Heart right ventricle (tissue), 16 donors: Measurements from ENCODE around the gene ATP5F1C. TPM values are rescaled to one million over a fixed set of nuclear protein-coding genes. Genes with fewer than 3 reads are reported as not detected.

ENCODE experiments used
- ATAC-seq, 8 donors: fragments of 200-7000 bp; cut with Tn5 transposase; one replicate each; pipeline ENCODE4 v1.9.1; 2020; ENCODE audit warnings: mild to moderate bottlenecking in 8 of 8, moderate library complexity in 8 of 8, moderate number of reproducible peaks in 1 of 8
- DNase-seq, 2 donors: peaks; one replicate each; pipeline ENCODE4 v3.0.0-alpha.2; 2020
- H3K27ac ChIP-seq, 10 donors: fragments of 200-600 bp; sonication (generic) in 2 of 10; one replicate each; pipeline versions ENCODE4 v1.5.0 to v1.8.0; 2020 to 2022; ENCODE audit warnings: mild to moderate bottlenecking in 3 of 10
- H3K27me3 ChIP-seq, 7 donors: fragments of 200-600 bp; one replicate each; pipeline ENCODE4 v1.8.0; 2021 to 2022; ENCODE audit warnings: mild to moderate bottlenecking in 2 of 7
- H3K36me3 ChIP-seq, 9 donors: fragments of 200-600 bp; sonication (generic) in 1 of 9; one replicate each; pipeline versions ENCODE4 v1.5.0 to v1.8.0; 2020 to 2022; ENCODE audit warnings: mild to moderate bottlenecking in 2 of 9
- H3K4me1 ChIP-seq, 9 donors: fragments of 200-600 bp; sonication (generic) in 1 of 9; one replicate each; pipeline versions ENCODE4 v1.5.0 to v1.8.0; 2020 to 2022; ENCODE audit warnings: mild to moderate bottlenecking in 4 of 9
- H3K4me3 ChIP-seq, 10 donors: fragments of 200-600 bp; sonication (generic) in 2 of 10; one replicate each; pipeline versions ENCODE4 v1.5.0 to v1.8.0; 2020 to 2022; ENCODE audit warnings: mild to moderate bottlenecking in 7 of 10, moderate library complexity in 2 of 10
- H3K9me3 ChIP-seq, 11 donors: fragments of 200-600 bp in 10 of 11; sonication (generic) in 2 of 11; one replicate each; pipeline versions ENCODE4 v1.5.0 to v1.8.0; 2013 to 2022; ENCODE audit warnings: mild to moderate bottlenecking in 2 of 11, control low read depth in 1 of 11, moderate library complexity in 1 of 11
- WGBS, 2 donors: extraction: QIAGEN DNeasy Blood & Tissue Kit; methylation state at CpG; one replicate each; pipeline ENCODE4 v1.1.7; 2013; ENCODE audit warnings: inconsistent platforms in 1 of 2; 5-methylcytosine and 5-hydroxymethylcytosine counted together
- intact Hi-C, 10 donors: fragments of 100-400 bp; cut with DNase I; formaldehyde crosslinking; loops; one replicate each; pipeline versions ENCODE4 v1.11.1 to v1.14.2; 2022
- polyA plus RNA-seq, 2 donors: library from polyadenylated mRNA; stranded (reverse); fragments of 200-250 nt; gene quantifications; one replicate each; pipeline ENCODE4 v1.2.3, GENCODE V29; 2013
- total RNA-seq, 10 donors: library from RNA; stranded (reverse); fragmentation: NEBNext Ultra II Directional in 3 of 10; extraction: Animal tissue kit (Norgen Biotek cat#: 25700) in 3 of 10; gene quantifications; one replicate each; pipeline versions ENCODE4 v1.2.1 to v1.2.4, GENCODE V29; 2021 to 2023
- TF ChIP-seq, protein P1 (sequence below), 9 donors: fragments of 200-600 bp; sonication (generic) in 2 of 9; IDR thresholded peaks; one replicate each; pipeline versions ENCODE4 v1.5.0 to v1.8.0; 2021 to 2022; ENCODE audit warnings: antibody characterized with exemption in 9 of 9, mild to moderate bottlenecking in 5 of 9, moderate library complexity in 1 of 9
- donor health status: Arrhythmogenic right ventricular cardiomyopathy.
- donor health status: ischemic (EF 13 %, LVEDD 7.1; RV severe dilation, severe dysfunction).
- donor health status: healthy with polysubstance abuse.
- donor health status: DM: no; HTN: yes; CAD: no.
- donor health status: DM: no; HTN: no; CAD: no.
- donor health status: ischemic (EF 25% LVEDD 6.9; RV normal size, moderate dysfunction).
- donor health status: ischemic (EF 25% LVEDD 5.7; RV mildly dilated, moderate dysfunction).
- donor health status: healthy.
- donor health status: DM: yes; HTN: yes; CAD: no.
- donor health status: Ischemic cardiomyopathy.
- donor health status: ischemic (EF 35%, LVEDD 5.7; RV mildly dilated, moderate dysfunction).
- donor health status: nonischemic (EF 11% LVEDD 7.7; RV severe dilation, severe dysfunction).
- donor health status: DM: yes; HTN: yes; CAD: no.
- donor health status: PGD.
- donor health status: ischemic (EF 29% LVEDD 5.4; RV normal size, mild dysfunction).
- donor health status: nonischemic (EF 23%, LVEDD 6.1; RV moderate dilation, normal function).

Gene ATP5F1C
- total and polyA plus RNA-seq, 12 donors, result 561 to 1,131 (median 770) TPM

DNA sequence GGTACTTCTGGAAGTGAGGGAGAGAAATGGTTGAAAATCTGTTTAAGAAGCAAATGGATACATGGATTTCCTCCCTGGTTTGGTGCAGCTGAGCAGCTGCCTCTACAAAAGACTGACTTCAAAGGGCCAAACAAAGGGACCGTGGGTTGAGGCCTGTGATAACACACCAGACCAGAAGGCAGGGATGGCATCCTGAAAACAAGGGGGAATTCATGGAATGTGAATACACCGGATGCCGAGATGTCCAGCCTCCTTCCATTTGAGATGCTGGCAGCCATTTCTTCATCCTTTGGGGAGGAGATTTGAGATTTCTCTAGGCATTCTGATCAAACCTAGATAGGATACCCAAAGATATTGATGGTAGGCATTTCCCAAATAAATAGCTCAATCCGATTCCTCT lies 67.2 kb downstream of the ATP5F1C start:
- H3K36me3 ChIP-seq, result no peaks in the 10 kb centered on the region
- peaks cover 0 to 23% (median 9%) of the 10 kb centered on the region in 9 donors for H3K4me1 ChIP-seq
- TF ChIP-seq, protein P1, sequence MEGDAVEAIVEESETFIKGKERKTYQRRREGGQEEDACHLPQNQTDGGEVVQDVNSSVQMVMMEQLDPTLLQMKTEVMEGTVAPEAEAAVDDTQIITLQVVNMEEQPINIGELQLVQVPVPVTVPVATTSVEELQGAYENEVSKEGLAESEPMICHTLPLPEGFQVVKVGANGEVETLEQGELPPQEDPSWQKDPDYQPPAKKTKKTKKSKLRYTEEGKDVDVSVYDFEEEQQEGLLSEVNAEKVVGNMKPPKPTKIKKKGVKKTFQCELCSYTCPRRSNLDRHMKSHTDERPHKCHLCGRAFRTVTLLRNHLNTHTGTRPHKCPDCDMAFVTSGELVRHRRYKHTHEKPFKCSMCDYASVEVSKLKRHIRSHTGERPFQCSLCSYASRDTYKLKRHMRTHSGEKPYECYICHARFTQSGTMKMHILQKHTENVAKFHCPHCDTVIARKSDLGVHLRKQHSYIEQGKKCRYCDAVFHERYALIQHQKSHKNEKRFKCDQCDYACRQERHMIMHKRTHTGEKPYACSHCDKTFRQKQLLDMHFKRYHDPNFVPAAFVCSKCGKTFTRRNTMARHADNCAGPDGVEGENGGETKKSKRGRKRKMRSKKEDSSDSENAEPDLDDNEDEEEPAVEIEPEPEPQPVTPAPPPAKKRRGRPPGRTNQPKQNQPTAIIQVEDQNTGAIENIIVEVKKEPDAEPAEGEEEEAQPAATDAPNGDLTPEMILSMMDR (IDR thresholded peaks at IDR 0.05), result no peak
- H3K4me3 ChIP-seq, result no peak overlapping the region
- 81 to 88% methylated on average over 4 of the region's 4 CpGs for whole genome bisulfite sequencing, 2 donors
- H3K9me3 ChIP-seq, result peaks cover 0 to 9% (median 0%) of the 10 kb centered on the region in 11 donors
- intact Hi-C loops, result no loop called here
- no peak overlapping the region for H3K27ac ChIP-seq
- no peaks in the 10 kb centered on the region for H3K27me3 ChIP-seq
- ATAC-seq, result no peak
- DNase-seq, result no peak

DNA sequence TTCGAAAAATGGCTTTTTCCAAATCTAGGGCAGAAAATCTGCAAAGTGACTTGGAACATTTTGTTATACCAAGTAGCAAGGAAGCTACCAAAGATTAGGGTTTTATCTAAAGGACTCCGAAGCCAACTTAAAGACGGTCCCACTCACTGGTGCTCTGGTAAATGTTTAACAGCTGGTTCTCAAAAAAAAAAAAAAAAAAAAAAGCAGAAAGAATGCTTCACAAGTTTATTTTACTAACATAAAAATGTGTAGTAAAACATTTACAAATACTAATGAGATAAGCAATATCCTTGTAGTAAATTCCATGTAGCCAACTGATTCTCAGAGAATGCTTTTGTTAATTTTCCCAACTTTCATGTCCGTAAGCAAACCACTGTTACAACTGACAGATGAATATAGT lies 68.7 kb downstream of the ATP5F1C start:
- Histone ChIP-seq H3K27ac (no peak overlapping the region), H3K27me3 (no peaks in the 10 kb centered on the region), H3K9me3 (peaks cover 0 to 24% (median 7%) of the 10 kb centered on the region in 11 donors), H3K4me1 (peaks cover 0 to 23% (median 9%) of the 10 kb centered on the region in 9 donors), H3K36me3 (no peaks in the 10 kb centered on the region), H3K4me3 (no peak overlapping the region)
- DNase-seq (no peak), ATAC-seq (no peak)
- TF ChIP-seq, protein P1 (IDR thresholded peaks at IDR 0.05), result no peak
- 40 to 56% methylated on average over 4 of the region's 4 CpGs for WGBS, 2 donors
- intact Hi-C loops, result no loop called here

DNA sequence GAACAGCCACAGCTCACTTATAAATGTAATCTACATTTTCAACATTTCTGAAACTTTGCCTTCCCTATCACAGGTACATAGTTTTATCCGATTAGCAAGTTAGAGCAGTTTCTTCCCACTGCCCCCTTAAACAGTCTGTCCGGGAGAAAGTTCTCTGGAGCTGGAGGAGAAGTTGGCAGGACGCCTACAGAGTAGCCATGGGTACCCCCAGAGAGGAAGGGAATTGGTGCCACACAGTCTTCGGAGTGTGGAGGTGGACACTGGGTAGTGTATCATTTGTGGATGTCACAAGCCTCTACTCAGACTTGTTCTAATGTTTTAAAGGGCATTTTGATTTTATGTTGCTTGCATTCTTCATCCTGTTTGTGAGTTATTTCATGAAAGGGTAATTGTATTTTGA lies 69.3 kb downstream of the ATP5F1C start:
- Histone ChIP-seq H3K27me3 (no peaks in the 10 kb centered on the region), H3K4me3 (no peak overlapping the region), H3K4me1 (peaks cover 0 to 23% (median 9%) of the 10 kb centered on the region in 9 donors), H3K36me3 (no peaks in the 10 kb centered on the region), H3K9me3 (peaks cover 0 to 30% (median 13%) of the 10 kb centered on the region in 11 donors), H3K27ac (no peak overlapping the region)
- WGBS, 2 donors, result 50% methylated on average over 4 of the region's 4 CpGs
- ATAC-seq (no peak), DNase-seq (no peak)
- TF ChIP-seq, protein P1 (IDR thresholded peaks at IDR 0.05), result no peak
- intact Hi-C loops, result no loop called here

Other genes starting within 250 kb of the ATP5F1C start
- 10 to 100 TPM in 7 of 10 donors, 1 to 10 TPM in 3; 5.8 to 21.3 (median 13.6) TPM for gene ITIH5, start 121.2 kb upstream of the ATP5F1C start, total RNA-seq
- 1 to 10 TPM; 2.8 to 4.2 TPM for gene ITIH5, start 121.2 kb upstream of the ATP5F1C start, polyA plus RNA-seq
- gene ITIH2, start 84.9 kb upstream of the ATP5F1C start, total RNA-seq, result not detected
- gene ITIH2, start 84.9 kb upstream of the ATP5F1C start, polyA plus RNA-seq, result not detected
- 1 to 10 TPM; 5.4 to 8.5 (median 6.9) TPM for gene KIN, start 184 bp upstream of the ATP5F1C start, total RNA-seq
- 10 to 100 TPM in 1 of 2 donors, 1 to 10 TPM in 1; 7.1 to 13.3 TPM for gene KIN, start 184 bp upstream of the ATP5F1C start, polyA plus RNA-seq
- gene TAF3, start 30.3 kb downstream of the ATP5F1C start, total RNA-seq, result 10 to 100 TPM in 8 of 10 donors, 1 to 10 TPM in 2; 9.9 to 14.9 (median 11.2) TPM
- 1 to 10 TPM; 3.6 to 6.4 TPM for gene TAF3, start 30.3 kb downstream of the ATP5F1C start, polyA plus RNA-seq